HL-60 (cell line): Measurements from ENCODE around the gene PCDHAC1.

ENCODE experiments used
- CTCF ChIP-seq: IDR thresholded peaks from one replicate; pipeline ENCODE4 v1.5.1; 2011; ENCODE audit warnings: low read length, control low read depth, inconsistent platforms; ENCODE audit not compliant: insufficient read depth
- GABPA ChIP-seq: IDR thresholded peaks from 2 replicates; pipeline ENCODE4 v1.6.1; 2012; ENCODE audit warnings: low read depth
- POLR2AphosphoS5 ChIP-seq: IDR thresholded peaks from 2 replicates; pipeline ENCODE4 v1.6.1; 2012; ENCODE audit warnings: low read depth
- REST ChIP-seq: IDR thresholded peaks from 2 replicates; pipeline ENCODE4 v1.6.1; 2012; ENCODE audit warnings: low read depth; ENCODE audit not compliant: insufficient replicate concordance
- SPI1 ChIP-seq: IDR thresholded peaks from 2 replicates; pipeline ENCODE4 v1.6.1; 2012; ENCODE audit warnings: low read depth, mild to moderate bottlenecking, borderline replicate concordance

- no peak for TF ChIP-seq CTCF
- TF ChIP-seq REST = no peak
- no peak for TF ChIP-seq POLR2AphosphoS5
- TF ChIP-seq GABPA = no peak
- TF ChIP-seq SPI1 = no peak
Measured at GRCh38 chr5:140923601-140924000, 2.5 kb upstream of the PCDHAC1 start.
